SIG-M5 treated with dmso at 0.1 percent for 504 hours (cell line): ENCODE measurements around the gene SLC10A3.
A peak's percentile ranks its signal among the peaks of the same experiment; 100 is the strongest.

Experiments used
- DNase-seq: peaks from one replicate; lab custom pipeline; 2025; ENCODE audit not compliant: unreplicated experiment; lab: John Stamatoyannopoulos, UW

SLC10A3 gene, protein sequence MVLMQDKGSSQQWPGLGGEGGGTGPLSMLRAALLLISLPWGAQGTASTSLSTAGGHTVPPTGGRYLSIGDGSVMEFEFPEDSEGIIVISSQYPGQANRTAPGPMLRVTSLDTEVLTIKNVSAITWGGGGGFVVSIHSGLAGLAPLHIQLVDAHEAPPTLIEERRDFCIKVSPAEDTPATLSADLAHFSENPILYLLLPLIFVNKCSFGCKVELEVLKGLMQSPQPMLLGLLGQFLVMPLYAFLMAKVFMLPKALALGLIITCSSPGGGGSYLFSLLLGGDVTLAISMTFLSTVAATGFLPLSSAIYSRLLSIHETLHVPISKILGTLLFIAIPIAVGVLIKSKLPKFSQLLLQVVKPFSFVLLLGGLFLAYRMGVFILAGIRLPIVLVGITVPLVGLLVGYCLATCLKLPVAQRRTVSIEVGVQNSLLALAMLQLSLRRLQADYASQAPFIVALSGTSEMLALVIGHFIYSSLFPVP

GRCh38 chrX:154490414-154491083 is at the start of gene SLC10A3:
Gene SLC10A3, minus strand, starts transcription at chrX:154490629. Its CDS starts 1,689 bp downstream, at chrX:154488940.
- DNase-seq, result peak; percentile 83

DNA sequence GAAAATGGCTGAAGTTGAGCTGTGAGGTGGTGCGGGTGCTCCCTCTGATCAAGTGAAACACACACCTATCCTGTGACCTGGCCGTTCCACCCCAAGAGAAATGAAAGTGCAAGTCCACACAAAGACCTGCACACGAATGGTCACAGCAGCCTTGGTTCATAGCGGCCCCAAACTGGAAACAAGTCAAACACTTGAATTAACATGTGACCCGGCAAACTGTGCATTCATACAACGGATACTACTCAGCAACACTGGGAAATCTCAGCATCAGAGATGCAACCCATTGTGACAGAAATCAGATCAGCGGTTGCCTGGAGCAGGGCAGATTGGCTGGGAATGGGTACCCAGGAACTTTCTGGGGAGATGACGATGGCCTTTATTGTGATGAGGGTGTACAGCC is 48.6 kb upstream of the SLC10A3 start:
- no peak for DNase-seq

GRCh38 chrX:154535892-154536291 is 45.5 kb upstream of the SLC10A3 start:
- no peak for DNase-seq

GRCh38 chrX:154534526-154535322 is 44.3 kb upstream of the SLC10A3 start:
- DNase-seq, result peak; percentile 76

DNA sequence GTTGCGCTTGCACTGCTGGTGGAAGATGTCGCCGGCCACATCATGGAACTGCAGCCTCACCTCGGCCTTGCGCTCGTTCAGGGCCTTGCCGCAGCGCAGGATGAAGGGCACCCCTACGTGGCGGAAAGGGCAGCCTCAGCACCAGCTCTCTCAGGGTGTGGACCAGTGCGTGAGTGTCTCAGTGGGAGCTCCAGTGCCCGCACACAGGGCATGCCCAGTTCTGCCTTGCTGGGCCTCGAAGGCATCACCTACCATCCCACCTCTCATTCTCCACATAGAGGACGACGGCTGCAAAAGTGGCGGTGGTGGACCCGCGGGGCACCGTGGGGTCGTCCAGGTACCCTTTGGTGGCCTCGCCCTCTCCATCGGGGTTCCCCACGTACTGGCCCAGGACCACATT is 42.3 kb upstream of the SLC10A3 start:
- no peak for DNase-seq

- no peak for DNase-seq
These were observed 41.2 kb upstream of the SLC10A3 start for GRCh38 chrX:154531626-154532025.

DNA sequence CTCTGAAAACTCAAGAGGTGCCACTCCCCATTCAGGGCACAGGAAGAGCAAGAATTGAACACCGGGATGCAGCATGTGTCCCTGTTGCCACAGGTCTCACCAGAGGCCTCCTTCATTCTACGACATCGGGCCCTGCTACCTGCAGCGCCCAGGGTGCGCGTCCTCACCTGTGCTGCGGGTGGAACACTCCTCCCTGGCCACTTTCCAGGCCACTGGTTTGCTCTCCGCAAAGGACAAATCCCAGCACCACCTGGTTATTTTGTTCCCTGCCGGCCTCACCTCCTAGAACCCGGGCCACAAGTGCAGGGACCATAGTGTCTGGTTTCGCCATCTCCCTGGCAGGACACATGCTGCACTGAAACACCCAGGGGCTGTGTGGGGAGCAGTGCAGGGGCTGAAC is 39.9 kb upstream of the SLC10A3 start:
- DNase-seq, result no peak

GRCh38 chrX:154529206-154529612 is 38.8 kb upstream of the SLC10A3 start:
- no peak for DNase-seq

- peak; percentile 82 for DNase-seq
These were observed 36.7 kb upstream of the SLC10A3 start for GRCh38 chrX:154526901-154527675.

- DNase-seq, result no peak
These were observed 35.4 kb upstream of the SLC10A3 start for GRCh38 chrX:154525606-154526490.

GRCh38 chrX:154519389-154519788 is 29.0 kb upstream of the SLC10A3 start:
- no peak for DNase-seq

GRCh38 chrX:154517101-154517781 is 26.8 kb upstream of the SLC10A3 start:
- no peak for DNase-seq

DNA sequence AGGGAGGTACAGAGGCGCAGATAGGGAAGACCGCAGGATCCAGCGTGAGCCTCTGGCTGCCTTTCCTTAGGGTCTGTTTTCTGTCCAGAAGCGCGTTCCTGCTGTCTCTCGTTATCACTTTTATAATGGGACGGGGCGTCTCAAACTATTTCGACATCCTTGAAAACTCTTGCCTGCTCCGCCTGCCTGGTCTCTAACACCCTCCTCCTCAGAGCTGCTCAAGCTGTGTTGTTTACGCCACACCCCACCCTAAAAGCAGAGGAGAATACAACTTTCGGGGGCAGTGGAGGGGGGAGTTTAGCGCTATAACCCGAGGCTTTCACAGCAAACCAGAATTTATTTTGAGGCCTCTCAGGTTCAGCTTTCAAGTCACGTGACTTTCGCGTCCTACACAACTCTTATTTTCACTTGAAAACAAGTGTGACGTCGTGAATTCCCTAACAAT is 26.2 kb upstream of the SLC10A3 start:
- peak; percentile 36 for DNase-seq

DNA sequence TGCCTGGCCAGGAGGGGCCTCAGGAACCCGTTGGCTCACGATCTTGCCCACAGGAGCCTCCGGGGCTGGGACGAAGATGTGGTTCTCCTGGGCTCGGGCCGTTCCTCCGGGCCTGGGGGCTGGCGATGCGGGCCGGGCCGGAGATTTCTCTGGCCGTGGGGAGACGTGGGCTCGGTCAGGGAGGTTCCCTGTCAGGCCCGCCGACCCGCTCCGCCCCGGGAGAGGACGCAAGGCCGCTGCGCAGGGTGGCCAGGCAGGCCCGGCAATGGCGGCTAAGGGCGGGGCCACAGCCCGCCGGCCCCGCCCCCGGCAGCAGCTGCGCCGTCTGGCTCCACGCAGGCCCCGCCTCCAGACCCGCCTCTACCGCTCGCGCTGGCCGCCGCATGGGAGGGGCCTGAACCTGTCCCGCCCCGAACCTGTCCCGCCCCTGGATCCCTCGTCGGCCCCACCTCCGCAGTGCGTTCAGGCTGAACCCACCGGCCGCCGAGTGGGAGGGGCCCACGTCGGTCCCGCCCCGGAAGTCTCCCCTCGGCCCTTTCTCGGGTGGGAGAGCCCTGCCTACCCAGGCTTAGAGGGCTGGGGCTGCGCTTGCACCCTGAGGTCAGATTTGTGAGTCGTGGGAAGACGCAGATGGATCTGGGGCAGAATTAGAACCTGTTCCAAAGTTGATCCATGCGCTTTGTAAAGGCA is 25.7 kb upstream of the SLC10A3 start, which contains the start of gene FAM3A:
Gene FAM3A, minus strand, starts transcription at position 267 of the 690 bp plus-strand sequence. CDS start 460 bp downstream, outside the sequence.
- DNase-seq, result peak; percentile 83

DNA sequence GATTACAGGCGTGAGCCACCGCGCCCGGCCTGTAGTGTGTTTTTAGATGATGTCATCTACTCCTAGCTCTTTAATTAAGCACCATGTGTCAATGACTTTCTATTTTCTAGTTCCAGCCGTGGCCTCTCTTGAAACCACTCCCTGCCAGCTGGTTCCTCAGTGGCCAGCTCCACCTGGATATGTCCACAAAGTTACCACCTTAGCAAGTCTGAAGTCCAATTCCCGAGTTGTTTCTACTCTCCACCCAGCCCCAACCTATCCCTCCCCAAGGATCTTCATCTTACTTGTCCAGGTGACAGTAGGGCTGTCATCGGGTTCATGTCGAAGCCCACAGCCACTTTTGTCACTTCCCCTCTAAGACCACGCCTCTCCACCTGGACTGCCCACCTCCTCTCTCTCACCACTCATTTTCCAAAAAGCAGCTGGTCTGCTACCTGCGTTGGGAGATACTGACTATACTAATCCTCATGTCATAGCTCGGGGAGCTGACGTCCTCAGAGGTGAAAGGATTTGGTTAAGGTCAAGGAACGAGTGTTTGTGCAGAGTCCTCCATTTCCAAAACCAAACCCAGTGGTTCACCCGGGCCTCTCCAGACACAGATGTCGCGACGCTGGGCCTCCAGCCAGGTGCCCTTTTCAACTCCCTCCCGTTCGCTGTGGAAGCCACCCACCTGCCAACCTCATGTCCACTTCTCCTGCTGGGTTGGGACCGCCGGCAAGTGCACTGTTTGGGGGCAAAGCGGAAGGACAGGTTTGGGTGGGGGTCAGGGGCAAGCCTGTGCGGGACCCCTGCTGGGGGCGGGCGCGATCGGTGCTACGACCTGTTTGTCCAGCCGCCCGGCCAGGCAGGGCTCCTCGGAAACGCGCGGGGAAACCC is 24.9 kb upstream of the SLC10A3 start:
- DNase-seq, result peak; percentile 10

DNA sequence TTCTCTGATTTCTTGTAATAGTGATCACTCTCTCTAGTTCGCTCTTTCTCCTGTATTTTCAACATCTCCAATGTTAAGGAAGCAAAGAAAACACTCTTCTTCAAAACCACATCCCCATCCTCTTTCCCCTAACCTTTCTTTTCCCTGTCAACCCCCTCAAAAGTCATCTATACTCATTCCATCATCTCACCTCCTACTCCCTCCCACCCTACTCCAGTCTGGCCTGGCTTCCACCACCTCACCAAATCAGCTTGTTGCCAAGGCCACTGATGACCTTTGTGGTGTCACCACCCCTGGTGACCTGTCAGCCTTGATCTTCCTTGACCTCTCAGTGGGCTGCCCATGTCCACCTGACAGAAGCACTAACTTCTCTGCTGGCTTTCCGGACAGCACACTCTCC is 23.3 kb upstream of the SLC10A3 start:
- DNase-seq, result no peak

DNA sequence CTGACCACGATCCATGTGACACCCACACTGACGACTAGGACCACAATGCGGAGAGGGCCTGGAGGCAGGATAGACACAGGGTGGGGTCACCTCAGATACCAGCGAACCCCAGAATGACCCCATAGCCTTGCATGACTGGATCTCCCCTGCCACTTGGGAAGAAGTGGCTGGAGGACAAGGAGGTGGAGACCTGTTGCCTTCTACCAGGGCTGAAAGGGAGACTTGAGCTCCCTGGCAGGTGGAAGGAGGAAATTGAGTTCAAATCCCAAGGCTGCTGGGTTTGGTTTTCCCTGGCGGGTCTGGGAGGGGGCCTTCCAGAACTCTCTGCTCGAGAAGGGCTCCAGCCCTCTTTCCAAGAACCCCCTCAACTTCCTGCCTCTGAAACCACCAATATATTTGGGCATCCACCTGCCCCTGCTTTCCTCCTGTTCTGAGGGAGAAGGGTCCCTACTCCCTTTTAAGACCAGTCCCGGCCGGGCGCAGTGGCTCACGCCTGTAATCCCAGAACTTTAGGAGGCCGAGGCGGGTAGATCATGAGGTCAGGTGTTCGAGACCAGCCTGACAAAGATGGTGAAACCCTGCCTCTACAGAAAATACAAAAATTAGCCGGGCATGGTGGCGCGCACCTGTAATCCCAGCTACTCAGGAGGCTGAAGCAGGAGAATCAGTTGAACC is 22.6 kb upstream of the SLC10A3 start:
- no peak for DNase-seq
